Large intestine (tissue), 3 donors: ENCODE data around the gene ZNF705A. TPM values are rescaled to one million over a fixed set of nuclear protein-coding genes. Genes with fewer than 3 reads are reported as not detected.
A peak's percentile ranks its signal among the peaks of the same experiment; 100 is the strongest.
"Not testable (repeated sequence)": the region's sequence is repeated elsewhere in the genome, so short reads cannot be mapped to it uniquely, and the experiment has no call there.

ENCODE experiments used
- DNase-seq, 2 donors: peaks; one replicate each; pipeline versions ENCODE4 v3.0.0 to v3.0.0-alpha.2; 2013
- H3K27ac ChIP-seq: one replicate; pipeline ENCODE4 v1.5.1; 2013; ENCODE audit warnings: low read length
- H3K27me3 ChIP-seq: 2 replicates; pipeline ENCODE4 v1.6.1; 2013; ENCODE audit warnings: low read length; ENCODE audit not compliant: control insufficient read depth, insufficient read depth
- H3K36me3 ChIP-seq: 2 replicates; pipeline ENCODE4 v1.6.1; 2013; ENCODE audit warnings: low read length; ENCODE audit not compliant: control insufficient read depth, insufficient read depth
- H3K4me1 ChIP-seq: one replicate; pipeline ENCODE4 v1.6.1; 2013; ENCODE audit warnings: low read length; ENCODE audit not compliant: control insufficient read depth, insufficient read depth
- H3K4me3 ChIP-seq: one replicate; pipeline ENCODE4 v1.5.1; 2013; ENCODE audit warnings: low read length
- H3K9me3 ChIP-seq: one replicate; pipeline ENCODE4 v1.6.1; 2013; ENCODE audit warnings: mild to moderate bottlenecking, low read depth, low read length, moderate library complexity; ENCODE audit not compliant: control insufficient read depth
- WGBS: methylation state at CpG from one replicate; pipeline ENCODE4 v1.1.5; 2013; ENCODE audit warnings: low lambda C conversion rate; ENCODE audit not compliant: insufficient coverage; 5-methylcytosine and 5-hydroxymethylcytosine counted together
- polyA plus RNA-seq: library from polyadenylated mRNA; unstranded; fragments of 120-200 nt; gene quantifications from one replicate; pipeline ENCODE4 v1.2.1, GENCODE V29; 2013

Gene ZNF705A
- polyA plus RNA-seq, 1 donor, result 0.07 TPM

- no CpG with 5 or more reads among the region's 7 CpGs for WGBS
- not testable (repeated sequence) for H3K4me1 ChIP-seq, H3K36me3 ChIP-seq, DNase-seq, H3K27ac ChIP-seq, H3K9me3 ChIP-seq, H3K27me3 ChIP-seq
- H3K4me3 ChIP-seq, result peak overlapping the region; percentile 23
Measured at GRCh38 chr12:8227732-8228077, 70.9 kb downstream of the ZNF705A start.

DNA sequence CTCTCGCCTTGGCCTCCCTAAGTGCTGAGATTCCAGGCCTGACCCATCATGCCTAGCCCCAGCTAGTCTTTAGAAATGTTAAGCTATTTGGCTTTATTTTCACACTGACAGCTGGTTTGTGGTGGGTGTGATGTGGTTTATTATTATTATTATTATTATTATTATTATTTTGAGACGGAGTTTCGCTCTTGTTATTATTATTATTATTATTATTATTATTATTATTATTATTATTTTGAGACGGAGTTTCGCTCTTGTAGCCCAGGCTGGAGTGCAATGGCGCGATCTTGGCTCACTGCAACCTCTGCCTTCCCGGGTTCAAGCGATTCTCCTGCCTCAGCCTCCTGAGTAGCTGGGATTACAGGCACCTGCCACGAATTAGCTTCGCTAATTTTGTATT lies 71.8 kb downstream of the ZNF705A start:
- not testable (repeated sequence) for H3K27me3 ChIP-seq, DNase-seq, H3K27ac ChIP-seq, H3K4me3 ChIP-seq, H3K9me3 ChIP-seq, H3K4me1 ChIP-seq, H3K36me3 ChIP-seq
- WGBS, result 80% methylated on average over 2 of the region's 11 CpGs

- H3K27ac ChIP-seq, DNase-seq, H3K9me3 ChIP-seq, H3K36me3 ChIP-seq, H3K4me1 ChIP-seq, H3K27me3 ChIP-seq, H3K4me3 ChIP-seq: not testable (repeated sequence)
- no CpG with 5 or more reads among the region's 7 CpGs for WGBS
Measured at GRCh38 chr12:8229486-8229885, 72.7 kb downstream of the ZNF705A start.

Other genes starting within 250 kb of the ZNF705A start
- 26.7 TPM for gene SLC2A3, start 220.8 kb upstream of the ZNF705A start, polyA plus RNA-seq
- 12.4 TPM for gene FOXJ2, start 124.3 kb upstream of the ZNF705A start, polyA plus RNA-seq
- 6.1 TPM for gene C3AR1, start 90.7 kb upstream of the ZNF705A start, polyA plus RNA-seq
- gene NECAP1, start 74.7 kb upstream of the ZNF705A start, polyA plus RNA-seq, result 39.1 TPM
- 5.3 TPM for gene CLEC4A, start 33.4 kb upstream of the ZNF705A start, polyA plus RNA-seq
- gene FAM90A1, start 70.6 kb downstream of the ZNF705A start, polyA plus RNA-seq, result 0.91 TPM